Endothelial cell of umbilical vein (primary cell): Measurements from ENCODE around the gene DAW1. TPM values are rescaled to one million over a fixed set of nuclear protein-coding genes. Genes with fewer than 3 reads are reported as not detected.

Experiments
- BruUV-seq: library from RNA; stranded (reverse); fragments of 400-500 nt; replicated peaks from 2 replicates; lab custom pipeline; 2021; lab: Mats Ljungman, UMichigan
- CTCF ChIA-PET: fragments of 300-600, 350-600 bp; sonication (Branson Sonifier 250); formaldehyde crosslinking; loops from one replicate; lab custom pipeline; 2021; ENCODE audit warnings: antibody characterized with exemption, inconsistent platforms; lab: Charles Lee
- POLR2A ChIA-PET: fragments of 300-600, 350-600 bp; sonication (Branson Sonifier 250); formaldehyde crosslinking; loops from one replicate; lab custom pipeline; 2021; ENCODE audit warnings: antibody characterized with exemption, inconsistent platforms; lab: Charles Lee
- DNase-seq: peaks from one replicate; pipeline ENCODE4 v3.0.0-alpha.2; 2011; ENCODE audit warnings: low read depth, low spot score
- FAIRE-seq: peaks from 2 replicates; lab custom pipeline; 2011; peaks lifted over from hg19 to GRCh38; lab: Jason Lieb, UNC
- H2AFZ ChIP-seq: 2 replicates; pipeline ENCODE4 v1.6.0; 2012; ENCODE audit warnings: low read depth, low read length, control low read depth, inconsistent platforms
- H3K27ac ChIP-seq: 2 replicates; pipeline ENCODE4 v1.5.1; 2011; ENCODE audit warnings: low read depth, mild to moderate bottlenecking, control low read depth, low read length, moderate library complexity; ENCODE audit not compliant: insufficient read depth
- H3K27me3 ChIP-seq, 2 experiments: 2 replicates each; pipeline versions ENCODE4 v1.6.0 to v1.6.1; 2011; ENCODE audit warnings: low read length in 2 of 2, mixed read lengths in 1 of 2; ENCODE audit not compliant: control insufficient read depth in 2 of 2, insufficient read depth in 2 of 2
- H3K36me3 ChIP-seq, 2 experiments: 2 replicates in 1 of 2; 3 replicates in 1 of 2; pipeline ENCODE4 v1.5.1; 2011; ENCODE audit warnings: low read length in 2 of 2, mild to moderate bottlenecking in 1 of 2, moderate library complexity in 1 of 2; ENCODE audit not compliant: control insufficient read depth in 2 of 2, insufficient read depth in 2 of 2; ENCODE audit errors: extremely low read depth in 1 of 2
- H3K4me1 ChIP-seq: 3 replicates; pipeline ENCODE4 v1.5.1; 2011; ENCODE audit warnings: mild to moderate bottlenecking, low read length; ENCODE audit not compliant: control insufficient read depth, insufficient read depth; ENCODE audit errors: extremely low read depth
- H3K4me2 ChIP-seq: 2 replicates; pipeline ENCODE4 v1.6.1; 2011; ENCODE audit warnings: low read length, control low read depth, mixed read lengths; ENCODE audit not compliant: insufficient read depth
- H3K4me3 ChIP-seq, 3 experiments: fragments of 200-600 bp in 1 of 3; sonication (generic), shearing (Covaris generic) in 1 of 3; replicated peaks in 1 of 3; 2 replicates each; pipeline ENCODE4 v1.5.1; 2011 to 2016; ENCODE audit warnings: control low read depth in 3 of 3, low read length in 3 of 3, mild to moderate bottlenecking in 2 of 3, inconsistent platforms in 1 of 3, low read depth in 1 of 3, moderate library complexity in 1 of 3; ENCODE audit not compliant: insufficient read depth in 1 of 3
- H3K79me2 ChIP-seq: 2 replicates; pipeline ENCODE4 v1.6.0; 2012; ENCODE audit warnings: low read length, inconsistent platforms; ENCODE audit not compliant: control insufficient read depth, insufficient read depth
- H3K9ac ChIP-seq: replicated peaks from 2 replicates; pipeline ENCODE3; 2011; ENCODE audit warnings: low read length, control low read depth; ENCODE audit not compliant: insufficient read depth; ENCODE audit errors: extremely low read depth
- H3K9me1 ChIP-seq: replicated peaks from 3 replicates; pipeline ENCODE4 v1.6.0; 2011; ENCODE audit warnings: mild to moderate bottlenecking, low read length; ENCODE audit not compliant: control insufficient read depth, insufficient read depth; ENCODE audit errors: extremely low read depth
- H3K9me3 ChIP-seq: replicated peaks from 2 replicates; pipeline ENCODE4 v1.5.1; 2012; ENCODE audit warnings: low read length, inconsistent platforms; ENCODE audit not compliant: control insufficient read depth, insufficient read depth
- H4K20me1 ChIP-seq: replicated peaks from 2 replicates; pipeline ENCODE3; 2011; ENCODE audit warnings: mild to moderate bottlenecking, low read length; ENCODE audit not compliant: control insufficient read depth, insufficient read depth; ENCODE audit errors: extremely low read depth
- EZH2 ChIP-seq: IDR thresholded peaks from 2 replicates; pipeline ENCODE4 v1.6.1; 2012; ENCODE audit warnings: borderline replicate concordance, low read depth, mild to moderate bottlenecking, moderate library complexity, low read length, inconsistent platforms; ENCODE audit not compliant: severe bottlenecking
- FOS ChIP-seq: IDR thresholded peaks from 2 replicates; pipeline ENCODE4 v1.6.1; 2011; ENCODE audit warnings: mild to moderate bottlenecking, low read length, moderate library complexity, borderline replicate concordance; ENCODE audit not compliant: insufficient read depth
- GATA2 ChIP-seq: IDR thresholded peaks from 2 replicates; pipeline ENCODE4 v1.7.0; 2011; ENCODE audit warnings: low read depth, mild to moderate bottlenecking, moderate library complexity, mixed read lengths, low read length; ENCODE audit not compliant: insufficient read length, insufficient read depth
- JUN ChIP-seq: IDR thresholded peaks from 2 replicates; pipeline ENCODE4 v1.6.1; 2011; ENCODE audit warnings: borderline replicate concordance, low read depth; ENCODE audit not compliant: insufficient read length, insufficient read depth
- MAX ChIP-seq: IDR thresholded peaks from 2 replicates; pipeline ENCODE4 v1.6.1; 2011; ENCODE audit not compliant: insufficient read depth, insufficient read length
- MYC ChIP-seq: IDR thresholded peaks from one replicate; pipeline ENCODE4 v1.6.1; 2011; ENCODE audit warnings: mild to moderate bottlenecking, low read depth, low read length
- POLR2A ChIP-seq: IDR thresholded peaks from 2 replicates; pipeline ENCODE4 v1.6.1; 2012; ENCODE audit warnings: low read depth, mild to moderate bottlenecking, control low read depth, low read length
- POLR2AphosphoS5 ChIP-seq: IDR thresholded peaks from 2 replicates; pipeline ENCODE4 v1.6.1; 2012; ENCODE audit warnings: low read depth, mild to moderate bottlenecking, control low read depth, low read length, moderate library complexity; ENCODE audit not compliant: insufficient read depth
- dilution Hi-C: fragments of 300-500 bp; cut with MboI; formaldehyde crosslinking; loops from one replicate; pipeline ENCODE4 v1.15.0; 2019; ENCODE audit warnings: low sequenced_read_pairs; ENCODE audit not compliant: extremely low pct_ligation_motif_present
- intact Hi-C: fragments of 100-400 bp; cut with micrococcal nuclease; formaldehyde crosslinking; loops from one replicate; pipeline ENCODE4 v1.10.0; 2022
- polyA plus RNA-seq, 4 experiments: library from polyadenylated mRNA; depleted of rRNA in 3 of 4; stranded (reverse) in 3 of 4; unstranded in 1 of 4; fragments of >200 nt; gene quantifications; 2 replicates each; pipeline versions ENCODE4 v1.2.1 to v1.2.3, GENCODE V29; 2011 to 2012; ENCODE audit warnings: missing spikeins in 1 of 4
- total RNA-seq: library from RNA; stranded (reverse); gene quantifications from 2 replicates; pipeline ENCODE4 v1.2.3, GENCODE V29; 2021
- TF ChIP-seq, protein P1 (sequence below), 2 donors: IDR thresholded peaks; 1 replicate in 1 of 2; 2 replicates in 1 of 2; pipeline ENCODE4 v1.5.1; 2011; ENCODE audit warnings: low read length in 2 of 2, mild to moderate bottlenecking in 2 of 2, moderate library complexity in 2 of 2, control low read depth in 1 of 2, inconsistent platforms in 1 of 2, low read depth in 1 of 2; ENCODE audit not compliant: insufficient read depth in 1 of 2; ENCODE audit errors: extremely low read depth in 1 of 2

The DAW1 gene
- total and polyA plus RNA-seq, 2 donors (not counting 3 experiments of a cell fraction or from before 2014, with no cell fraction given): 1.2 to 2.0 TPM

- TF ChIP-seq MYC (no peak), POLR2A (no peak), GATA2 (no peak), MAX (no peak), POLR2AphosphoS5 (no peak), FOS (no peak), EZH2 (no peak), JUN (no peak)
- TF ChIP-seq, protein P1, sequence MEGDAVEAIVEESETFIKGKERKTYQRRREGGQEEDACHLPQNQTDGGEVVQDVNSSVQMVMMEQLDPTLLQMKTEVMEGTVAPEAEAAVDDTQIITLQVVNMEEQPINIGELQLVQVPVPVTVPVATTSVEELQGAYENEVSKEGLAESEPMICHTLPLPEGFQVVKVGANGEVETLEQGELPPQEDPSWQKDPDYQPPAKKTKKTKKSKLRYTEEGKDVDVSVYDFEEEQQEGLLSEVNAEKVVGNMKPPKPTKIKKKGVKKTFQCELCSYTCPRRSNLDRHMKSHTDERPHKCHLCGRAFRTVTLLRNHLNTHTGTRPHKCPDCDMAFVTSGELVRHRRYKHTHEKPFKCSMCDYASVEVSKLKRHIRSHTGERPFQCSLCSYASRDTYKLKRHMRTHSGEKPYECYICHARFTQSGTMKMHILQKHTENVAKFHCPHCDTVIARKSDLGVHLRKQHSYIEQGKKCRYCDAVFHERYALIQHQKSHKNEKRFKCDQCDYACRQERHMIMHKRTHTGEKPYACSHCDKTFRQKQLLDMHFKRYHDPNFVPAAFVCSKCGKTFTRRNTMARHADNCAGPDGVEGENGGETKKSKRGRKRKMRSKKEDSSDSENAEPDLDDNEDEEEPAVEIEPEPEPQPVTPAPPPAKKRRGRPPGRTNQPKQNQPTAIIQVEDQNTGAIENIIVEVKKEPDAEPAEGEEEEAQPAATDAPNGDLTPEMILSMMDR (IDR thresholded peaks at IDR 0.05; ENCODE audit: extremely low read depth in 1 of 2, insufficient read depth in 1 of 2, low read depth in 1 of 2, low read length in 2 of 2): no peak
- Histone ChIP-seq H3K9me1 (no peaks in the 10 kb centered on the region), H3K27ac (no peak overlapping the region), H3K79me2 (no peaks in the 10 kb centered on the region), H3K4me1 (no peaks in the 10 kb centered on the region), H3K36me3 (no peaks in the 10 kb centered on the region), H4K20me1 (no peaks in the 10 kb centered on the region), H3K27me3 (no peaks in the 10 kb centered on the region), H3K4me3 (no peak overlapping the region), H3K9ac (no peak overlapping the region), H2AFZ (no peak overlapping the region), H3K9me3 (no peaks in the 10 kb centered on the region), H3K4me2 (no peak overlapping the region)
- no TSS peak for BruUV-seq
- intact Hi-C loops (no loop called here), dilution Hi-C loops (no loop called here)
- ChIA-PET CTCF (interaction anchor here (1.5 kb wide), 1 partner anchor 31 kb away, joined by 4 read pairs; no protein-coding TSS in a partner anchor), POLR2A (no interaction called here)
- no peak for FAIRE-seq
- DNase-seq: no peak
Observed at GRCh38 chr2:227921648-227922047, 50.2 kb downstream of the DAW1 start.
